H1 (cell line): Measurements from ENCODE around the gene MLN. TPM values are rescaled to one million over a fixed set of nuclear protein-coding genes. Genes with fewer than 3 reads are reported as not detected.

Experiments used
- CTCF ChIA-PET: fragments of 300-600 bp; sonication (Branson Sonifier 250); formaldehyde crosslinking; loops from one replicate; lab custom pipeline; 2021; ENCODE audit not compliant: partially characterized antibody; lab: Charles Lee
- POLR2A ChIA-PET: fragments of 300-600 bp; sonication (Branson Sonifier 250); formaldehyde crosslinking; loops from one replicate; lab custom pipeline; 2021; ENCODE audit warnings: inconsistent platforms; ENCODE audit not compliant: partially characterized antibody; lab: Charles Lee
- DNase-seq, 2 experiments: peaks; one replicate each; pipeline versions ENCODE4 v3.0.0 to v3.0.0-alpha.2; 2010 to 2022; ENCODE audit warnings: low spot score in 2 of 2, low read depth in 1 of 2, mixed read lengths in 1 of 2
- FAIRE-seq: peaks from 2 replicates; lab custom pipeline; 2011; peaks lifted over from hg19 to GRCh38; lab: Jason Lieb, UNC
- H2AFZ ChIP-seq: 2 replicates; pipeline ENCODE4 v1.8.1; 2012; ENCODE audit warnings: low read length, inconsistent platforms
- H2AK5ac ChIP-seq: 2 replicates; pipeline ENCODE4 v1.6.1; 2013; ENCODE audit warnings: low read depth, low read length
- H2BK120ac ChIP-seq: replicated peaks from 2 replicates; pipeline ENCODE3; 2013; ENCODE audit warnings: low read depth, low read length, inconsistent platforms
- H2BK12ac ChIP-seq: 2 replicates; pipeline ENCODE4 v1.6.1; 2013; ENCODE audit warnings: low read depth, low read length
- H2BK15ac ChIP-seq: 2 replicates; pipeline ENCODE4 v1.6.1; 2013; ENCODE audit warnings: low read length
- H2BK20ac ChIP-seq: 2 replicates; pipeline ENCODE4 v1.6.1; 2013; ENCODE audit warnings: low read length
- H2BK5ac ChIP-seq: 2 replicates; pipeline ENCODE4 v1.6.1; 2013; ENCODE audit warnings: low read depth, low read length
- H3K14ac ChIP-seq: 2 replicates; pipeline ENCODE4 v1.6.1; 2013; ENCODE audit warnings: inconsistent platforms; ENCODE audit not compliant: insufficient read length
- H3K18ac ChIP-seq: 2 replicates; pipeline ENCODE4 v1.6.1; 2013; ENCODE audit warnings: low read length; ENCODE audit errors: extremely low read depth
- H3K23ac ChIP-seq: 2 replicates; pipeline ENCODE4 v1.6.1; 2013; ENCODE audit warnings: inconsistent platforms; ENCODE audit not compliant: insufficient read length
- H3K23me2 ChIP-seq: 2 replicates; pipeline ENCODE4 v1.6.1; 2013; ENCODE audit warnings: low read depth, low read length
- H3K27ac ChIP-seq: 2 replicates; pipeline ENCODE4 v1.6.1; 2011; ENCODE audit warnings: low read depth, low read length, inconsistent platforms
- H3K27me3 ChIP-seq, 4 experiments: replicated peaks in 1 of 4; 1 replicate in 1 of 4; 2 replicates in 3 of 4; pipeline versions ENCODE4 v1.6.1 to v1.8.1; 2011 to 2013; ENCODE audit warnings: low read length in 3 of 4, mild to moderate bottlenecking in 3 of 4, inconsistent platforms in 2 of 4, mixed read lengths in 2 of 4, moderate library complexity in 1 of 4; ENCODE audit not compliant: control insufficient read depth in 3 of 4, insufficient read depth in 3 of 4; ENCODE audit errors: extremely low read depth in 1 of 4
- H3K36me3 ChIP-seq, 4 experiments: 2 replicates each; pipeline versions ENCODE4 v1.6.1 to v1.8.1; 2011 to 2013; ENCODE audit warnings: mild to moderate bottlenecking in 4 of 4, low read length in 3 of 4, moderate library complexity in 2 of 4, control low read depth in 1 of 4, inconsistent platforms in 1 of 4; ENCODE audit not compliant: insufficient read depth in 4 of 4, control insufficient read depth in 2 of 4
- H3K4ac ChIP-seq: replicated peaks from 2 replicates; pipeline ENCODE3; 2013; ENCODE audit warnings: low read length, low read depth, mixed read lengths, inconsistent platforms; ENCODE audit not compliant: insufficient read length
- H3K4me1 ChIP-seq, 4 experiments: replicated peaks in 1 of 4; 1 replicate in 1 of 4; 2 replicates in 3 of 4; pipeline versions ENCODE4 v1.6.1 to v1.8.1; 2011 to 2013; ENCODE audit warnings: low read length in 3 of 4, inconsistent platforms in 2 of 4, mixed read lengths in 1 of 4; ENCODE audit not compliant: insufficient read depth in 4 of 4, control insufficient read depth in 3 of 4
- H3K4me2 ChIP-seq, 2 experiments: 2 replicates each; pipeline versions ENCODE4 v1.6.1 to v1.8.1; 2011 to 2013; ENCODE audit warnings: low read depth in 2 of 2, low read length in 2 of 2, control low read depth in 1 of 2, inconsistent platforms in 1 of 2, mild to moderate bottlenecking in 1 of 2; ENCODE audit not compliant: insufficient read depth in 1 of 2
- H3K4me3 ChIP-seq, 4 experiments: fragments of 200-600, 300-600 bp in 1 of 4; sonication (generic), shearing (Covaris generic), sonication (Bioruptor Twin) in 1 of 4; 2 replicates each; pipeline versions ENCODE4 v1.5.1 to v1.8.1; 2011 to 2016; ENCODE audit warnings: low read length in 4 of 4, low read depth in 3 of 4, control low read depth in 2 of 4, inconsistent platforms in 2 of 4, mild to moderate bottlenecking in 2 of 4, mixed read lengths in 1 of 4, moderate library complexity in 1 of 4; ENCODE audit not compliant: insufficient read depth in 2 of 4; ENCODE audit errors: extremely low read depth in 1 of 4
- H3K56ac ChIP-seq: replicated peaks from 2 replicates; pipeline ENCODE3; 2013; ENCODE audit warnings: low read depth, mild to moderate bottlenecking, mixed read lengths, low read length, inconsistent platforms; ENCODE audit not compliant: insufficient read length
- H3K79me1 ChIP-seq: 2 replicates; pipeline ENCODE4 v1.6.1; 2013; ENCODE audit warnings: low read depth, low read length, control low read depth
- H3K79me2 ChIP-seq, 2 experiments: 2 replicates each; pipeline versions ENCODE4 v1.6.1 to v1.8.1; 2012 to 2013; ENCODE audit warnings: low read length in 2 of 2, mild to moderate bottlenecking in 2 of 2, inconsistent platforms in 1 of 2; ENCODE audit not compliant: insufficient read depth in 2 of 2, control insufficient read depth in 1 of 2
- H3K9ac ChIP-seq, 4 experiments: replicated peaks in 1 of 4; 1 replicate in 1 of 4; 2 replicates in 3 of 4; pipeline versions ENCODE4 v1.6.1 to v1.8.1; 2011 to 2013; ENCODE audit warnings: low read depth in 3 of 4, low read length in 3 of 4, control low read depth in 2 of 4, mild to moderate bottlenecking in 2 of 4, moderate library complexity in 2 of 4, inconsistent platforms in 1 of 4; ENCODE audit errors: extremely low read depth in 1 of 4
- H3K9me3 ChIP-seq, 2 experiments: 2 replicates each; pipeline versions ENCODE4 v1.6.1 to v1.8.1; 2012 to 2013; ENCODE audit warnings: mild to moderate bottlenecking in 2 of 2, moderate library complexity in 2 of 2, control low read depth in 1 of 2, inconsistent platforms in 1 of 2, low read depth in 1 of 2, low read length in 1 of 2, mixed read lengths in 1 of 2; ENCODE audit not compliant: insufficient read depth in 2 of 2
- H4K20me1 ChIP-seq, 2 experiments: replicated peaks in 1 of 2; 2 replicates each; pipeline versions ENCODE3 to v1.8.1; 2011 to 2013; ENCODE audit warnings: inconsistent platforms in 2 of 2, low read length in 2 of 2, mild to moderate bottlenecking in 1 of 2; ENCODE audit not compliant: insufficient read depth in 2 of 2, control insufficient read depth in 1 of 2
- H4K5ac ChIP-seq: 2 replicates; pipeline ENCODE4 v1.6.1; 2013; ENCODE audit warnings: low read length, low read depth, mixed read lengths, inconsistent platforms; ENCODE audit not compliant: insufficient read length
- H4K8ac ChIP-seq: 2 replicates; pipeline ENCODE4 v1.8.0; 2013; ENCODE audit warnings: mild to moderate bottlenecking, moderate library complexity, low read length, inconsistent platforms; ENCODE audit not compliant: insufficient read depth; ENCODE audit errors: extremely low read depth
- H4K91ac ChIP-seq: replicated peaks from 2 replicates; pipeline ENCODE3; 2013; ENCODE audit warnings: low read length, mixed read lengths, inconsistent platforms; ENCODE audit not compliant: insufficient read length
- GTF2F1 ChIP-seq: IDR thresholded peaks from 2 replicates; pipeline ENCODE4 v1.6.1; 2012; ENCODE audit warnings: low read depth, low read length, improper control_type of control experiment, borderline replicate concordance
- HDAC2 ChIP-seq, 2 experiments: fragments of 300-600 bp in 1 of 2; sonication (generic) in 1 of 2; IDR thresholded peaks; 2 replicates each; pipeline ENCODE4 v1.6.1; 2011 to 2012; ENCODE audit warnings: low read depth in 2 of 2, low read length in 2 of 2, mild to moderate bottlenecking in 2 of 2, moderate library complexity in 2 of 2, borderline replicate concordance in 1 of 2, inconsistent platforms in 1 of 2
- SP2 ChIP-seq: IDR thresholded peaks from 2 replicates; pipeline ENCODE4 v1.6.1; 2012; ENCODE audit warnings: mild to moderate bottlenecking, low read length, inconsistent platforms
- TEAD4 ChIP-seq: IDR thresholded peaks from 2 replicates; pipeline ENCODE4 v1.6.1; 2012; ENCODE audit warnings: low read depth, low read length, inconsistent platforms, mixed read lengths
- WGBS, 2 experiments: shearing (Covaris generic) in 1 of 2; methylation state at CpG; one replicate each; pipeline versions ENCODE4 v1.1.6 to v1.1.7; 2013 to 2015; ENCODE audit warnings: low lambda C conversion rate in 2 of 2, mixed read lengths in 2 of 2, inconsistent platforms in 1 of 2, low coverage in 1 of 2, missing lambda C conversion rate in 1 of 2; ENCODE audit not compliant: insufficient replicate concordance in 2 of 2, insufficient coverage in 1 of 2, insufficient read length in 1 of 2; ENCODE audit errors: extremely low coverage in 1 of 2, missing lambda C conversion rate in 1 of 2; 5-methylcytosine and 5-hydroxymethylcytosine counted together
- polyA plus RNA-seq, 7 experiments: library from polyadenylated mRNA; depleted of rRNA in 3 of 7; stranded (reverse) in 5 of 7; unstranded in 2 of 7; fragments of >200 nt in 5 of 7; fragments of 200-250 nt in 2 of 7; gene quantifications; 1 replicate in 5 of 7; 2 replicates in 1 of 7; 4 replicates in 1 of 7; pipeline versions ENCODE4 v1.2.1 to v1.2.3, GENCODE V29; 2011 to 2013; ENCODE audit warnings: missing spikeins in 2 of 7, mixed read lengths in 2 of 7
- total RNA-seq: library from RNA; stranded (reverse); fragmentation: NEBNext Ultra II Directional; extraction: Animal tissue kit (Norgen Biotek cat#: 25700); gene quantifications from 2 replicates; pipeline ENCODE4 v1.2.1, GENCODE V29; 2021
- TF ChIP-seq, protein P1 (sequence below): IDR thresholded peaks from 2 replicates; pipeline ENCODE4 v1.6.1; 2012; ENCODE audit warnings: inconsistent platforms

MLN gene
- total and polyA plus RNA-seq, 2 of the 8 experiments (the other 6 are each of a cell fraction or from before 2014, with no cell fraction given) = not detected

DNA sequence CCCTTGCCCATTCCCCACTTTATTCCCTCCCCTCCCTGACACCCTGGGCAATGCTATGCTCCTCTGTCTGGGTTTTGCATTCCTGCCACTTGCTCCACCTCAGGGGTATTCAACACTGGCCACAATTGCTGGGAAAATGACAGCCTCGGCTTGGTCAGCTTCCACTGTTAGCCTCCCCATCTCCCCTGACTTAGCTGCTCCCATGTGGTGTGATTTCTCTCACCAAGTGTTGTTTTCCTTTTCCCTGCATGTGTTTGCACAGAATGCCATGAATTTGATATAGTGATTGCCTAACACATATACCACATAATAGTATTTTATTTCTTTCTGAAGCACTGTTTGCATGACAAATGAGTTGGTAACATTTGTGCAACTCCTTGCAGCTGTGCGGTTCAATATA is 13.4 kb downstream of the MLN start:
- POLR2A ChIA-PET = interaction anchor here (2.0 kb wide), 1 partner anchor 9 kb away, joined by 9 read pairs; no protein-coding TSS in a partner anchor
- H3K4ac ChIP-seq = no peak overlapping the region
- DNase-seq (no peak), FAIRE-seq (no peak)
- H4K91ac ChIP-seq = no peak overlapping the region
- H3K27ac ChIP-seq = no peak overlapping the region
- H3K27me3 ChIP-seq = no peaks in the 10 kb centered on the region
- no peak overlapping the region for H3K23ac ChIP-seq
- no peak overlapping the region for H3K4me3 ChIP-seq
- peaks cover 0 to 3% (median 0%) of the 10 kb centered on the region in 4 experiments; a peak in 1 of 8 replicates for H3K36me3 ChIP-seq
- peak overlapping the region; percentile 90; the same call in 1 of the 2 replicates for H2BK5ac ChIP-seq
- H2BK120ac ChIP-seq = peak overlapping the region; percentile 41
- TF ChIP-seq SP2 (no peak), GTF2F1 (no peak), TEAD4 (peak; percentile 52; the same call in 1 of the 2 replicates), HDAC2 (IDR thresholded peaks at IDR 0.05; ENCODE audit: borderline replicate concordance in 1 of 2, low read depth in 2 of 2, low read length in 2 of 2) (0 out of 4 replicates have a peak, but pooled peaks of 1 of the 2 experiments have one; percentile 3)
- TF ChIP-seq, protein P1, sequence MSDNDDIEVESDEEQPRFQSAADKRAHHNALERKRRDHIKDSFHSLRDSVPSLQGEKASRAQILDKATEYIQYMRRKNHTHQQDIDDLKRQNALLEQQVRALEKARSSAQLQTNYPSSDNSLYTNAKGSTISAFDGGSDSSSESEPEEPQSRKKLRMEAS = no peak
- CTCF ChIA-PET = interaction anchor here (0.6 to 9.6 kb wide), 5 partner anchors 11 to 237 kb away, joined by 3 to 71 read pairs (median 5); no protein-coding TSS in a partner anchor
- H3K4me2 ChIP-seq = peak overlapping the region; percentile 15 to 40; a peak in 2 of 4 replicates
- H4K20me1 ChIP-seq = peaks cover 0 to 2% of the 10 kb centered on the region in 2 experiments
- H2AFZ ChIP-seq = no peak overlapping the region
- no peak overlapping the region for H2BK15ac ChIP-seq
- no peak overlapping the region for H3K14ac ChIP-seq
- H3K23me2 ChIP-seq = peaks cover 2% of the 10 kb centered on the region
- no peak overlapping the region for H3K9ac ChIP-seq
- H2AK5ac ChIP-seq = no peak overlapping the region
- peaks cover 18 to 64% (median 34%) of the 10 kb centered on the region in 4 experiments for H3K4me1 ChIP-seq
- no peak overlapping the region for H3K56ac ChIP-seq
- WGBS, 2 experiments = 83% methylated on average over 2 of the region's 2 CpGs; no CpG with 5 or more reads in 1 of the 2 experiments
- no peak overlapping the region for H4K5ac ChIP-seq
- no peaks in the 10 kb centered on the region for H3K9me3 ChIP-seq
- H4K8ac ChIP-seq = no peak overlapping the region
- H3K79me1 ChIP-seq = no peaks in the 10 kb centered on the region; the same call in 1 of the 2 replicates
- H3K18ac ChIP-seq = peak overlapping the region; percentile 28; the same call in 1 of the 2 replicates
- H2BK20ac ChIP-seq = peak overlapping the region; percentile 2; the same call in 1 of the 2 replicates
- H2BK12ac ChIP-seq = peak overlapping the region; percentile 86; the same call in 1 of the 2 replicates
- H3K79me2 ChIP-seq = peaks cover 11 to 31% of the 10 kb centered on the region in 2 experiments
